ENCODE results near the gene PARD3.

DNA sequence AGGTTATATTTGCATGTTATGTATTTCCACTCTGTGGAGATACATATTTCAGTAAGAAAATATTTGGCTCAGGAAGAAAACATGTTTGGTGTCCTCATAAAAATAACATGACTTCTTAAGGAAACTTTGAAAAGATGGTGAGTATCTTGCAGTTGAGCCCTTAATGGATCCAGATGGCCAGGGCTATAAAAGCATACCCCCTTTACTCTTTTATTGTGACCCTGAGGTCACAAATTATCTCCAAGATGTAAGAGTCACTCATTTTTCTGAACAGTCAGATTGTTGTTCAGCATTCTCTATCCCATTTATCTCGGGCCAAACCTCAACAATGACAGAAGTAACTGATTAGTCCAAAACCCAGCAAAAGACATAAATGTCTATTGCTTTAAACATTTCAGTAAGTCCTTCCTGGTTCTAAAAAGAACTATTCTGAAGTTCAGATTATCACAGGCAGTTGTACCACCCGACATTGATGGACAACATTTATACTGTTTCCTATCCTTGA, 539.4 kb downstream of the PARD3 start:
- TF ChIP-seq CTCF (IDR thresholded peaks at IDR 0.05; ENCODE audit: insufficient read depth, low read length, poor library complexity, severe bottlenecking), result no peak
- no peak for TF ChIP-seq EZH2phosphoT487 (conservative IDR thresholded peaks at IDR 0.05; ENCODE audit: low read length)
